NB4 (cell line): ENCODE results near the gene ZSWIM2.
"Not testable (repeated sequence)": the region's sequence is repeated elsewhere in the genome, so short reads cannot be mapped to it uniquely, and the experiment has no call there.

Source experiments
- DNase-seq: peaks from one replicate; pipeline ENCODE4 v3.0.0; 2010; ENCODE audit warnings: low read depth
- H3K4me3 ChIP-seq: one replicate; pipeline ENCODE4 v1.5.1; 2011; ENCODE audit warnings: mild to moderate bottlenecking, low read depth, low read length, moderate library complexity
- MYC ChIP-seq: IDR thresholded peaks from 2 replicates; pipeline ENCODE4 v1.6.1; 2011; ENCODE audit warnings: low read depth, low read length
- POLR2A ChIP-seq: IDR thresholded peaks from 2 replicates; pipeline ENCODE4 v1.6.1; 2011; ENCODE audit warnings: mild to moderate bottlenecking; ENCODE audit not compliant: insufficient read length; ENCODE audit errors: extremely low read depth
- TF ChIP-seq, protein P1 (sequence below): IDR thresholded peaks from one replicate; pipeline ENCODE4 v1.5.1; 2012; ENCODE audit warnings: low read depth, low read length
- TF ChIP-seq, protein P2 (sequence below): IDR thresholded peaks from 2 replicates; pipeline ENCODE4 v1.6.1; 2011; ENCODE audit warnings: low read depth, low read length

The ZSWIM2 gene, protein sequence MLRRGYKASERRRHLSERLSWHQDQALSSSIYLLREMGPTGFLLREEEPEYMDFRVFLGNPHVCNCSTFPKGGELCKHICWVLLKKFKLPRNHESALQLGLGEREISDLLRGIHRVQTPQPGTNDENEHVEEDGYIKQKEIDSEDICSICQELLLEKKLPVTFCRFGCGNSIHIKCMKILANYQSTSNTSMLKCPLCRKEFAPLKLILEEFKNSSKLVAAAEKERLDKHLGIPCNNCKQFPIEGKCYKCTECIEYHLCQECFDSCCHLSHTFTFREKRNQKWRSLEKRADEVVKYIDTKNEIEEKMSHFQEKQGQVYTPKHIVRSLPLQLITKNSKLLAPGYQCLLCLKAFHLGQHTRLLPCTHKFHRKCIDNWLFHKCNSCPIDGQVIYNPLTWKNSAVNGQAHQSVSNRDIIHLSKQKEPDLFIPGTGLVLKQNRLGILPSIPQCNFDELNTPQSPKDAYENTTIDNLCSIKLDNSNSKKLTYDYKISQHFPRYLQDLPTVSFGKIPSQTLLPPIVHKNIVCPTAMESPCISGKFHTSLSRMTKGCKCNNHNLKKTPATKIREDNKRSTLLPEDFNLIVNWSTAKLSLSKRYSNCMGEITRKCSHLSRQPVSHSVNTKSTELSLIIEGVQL

DNA sequence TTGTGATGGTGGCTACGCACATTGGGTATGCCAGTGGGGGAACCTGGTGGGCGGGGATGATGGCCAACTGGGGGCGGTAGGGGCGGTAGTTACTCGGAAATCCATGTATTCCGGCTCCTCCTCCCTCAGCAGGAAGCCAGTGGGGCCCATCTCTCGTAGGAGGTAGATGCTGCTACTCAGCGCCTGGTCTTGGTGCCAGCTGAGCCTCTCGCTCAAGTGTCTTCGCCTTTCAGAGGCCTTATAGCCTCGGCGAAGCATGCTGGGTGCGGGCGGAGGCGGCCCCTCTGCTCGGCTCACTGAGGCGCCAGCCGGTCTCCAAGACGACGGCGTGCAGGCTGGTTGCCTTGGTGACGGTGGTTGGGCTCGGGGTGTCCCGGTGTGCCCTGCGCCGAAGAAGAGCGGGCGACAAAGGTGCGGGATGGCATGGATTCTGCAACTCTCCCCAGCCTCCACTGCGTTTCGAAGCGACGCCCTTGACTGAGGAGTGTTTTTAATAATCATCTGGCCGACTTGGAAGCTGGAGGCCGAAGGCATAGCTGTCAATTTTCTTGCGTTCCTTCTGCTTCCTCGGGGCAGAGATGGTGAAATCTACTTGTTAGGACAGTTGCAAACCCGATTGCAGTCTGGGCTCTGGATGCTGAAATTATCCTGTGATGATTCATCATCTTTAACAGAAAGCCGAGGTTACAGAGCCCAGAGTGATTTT lies at the start of gene ZSWIM2:
ZSWIM2 (minus strand) TSS at position 298 of the 706 bp plus-strand sequence; CDS start at position 258, 40 bp downstream.
- TF ChIP-seq, protein P1, sequence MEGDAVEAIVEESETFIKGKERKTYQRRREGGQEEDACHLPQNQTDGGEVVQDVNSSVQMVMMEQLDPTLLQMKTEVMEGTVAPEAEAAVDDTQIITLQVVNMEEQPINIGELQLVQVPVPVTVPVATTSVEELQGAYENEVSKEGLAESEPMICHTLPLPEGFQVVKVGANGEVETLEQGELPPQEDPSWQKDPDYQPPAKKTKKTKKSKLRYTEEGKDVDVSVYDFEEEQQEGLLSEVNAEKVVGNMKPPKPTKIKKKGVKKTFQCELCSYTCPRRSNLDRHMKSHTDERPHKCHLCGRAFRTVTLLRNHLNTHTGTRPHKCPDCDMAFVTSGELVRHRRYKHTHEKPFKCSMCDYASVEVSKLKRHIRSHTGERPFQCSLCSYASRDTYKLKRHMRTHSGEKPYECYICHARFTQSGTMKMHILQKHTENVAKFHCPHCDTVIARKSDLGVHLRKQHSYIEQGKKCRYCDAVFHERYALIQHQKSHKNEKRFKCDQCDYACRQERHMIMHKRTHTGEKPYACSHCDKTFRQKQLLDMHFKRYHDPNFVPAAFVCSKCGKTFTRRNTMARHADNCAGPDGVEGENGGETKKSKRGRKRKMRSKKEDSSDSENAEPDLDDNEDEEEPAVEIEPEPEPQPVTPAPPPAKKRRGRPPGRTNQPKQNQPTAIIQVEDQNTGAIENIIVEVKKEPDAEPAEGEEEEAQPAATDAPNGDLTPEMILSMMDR = no peak
- TF ChIP-seq POLR2A (no peak), MYC (no peak)
- TF ChIP-seq, protein P2, sequence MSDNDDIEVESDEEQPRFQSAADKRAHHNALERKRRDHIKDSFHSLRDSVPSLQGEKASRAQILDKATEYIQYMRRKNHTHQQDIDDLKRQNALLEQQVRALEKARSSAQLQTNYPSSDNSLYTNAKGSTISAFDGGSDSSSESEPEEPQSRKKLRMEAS = no peak
- DNase-seq = no peak
- no peak within 1 kb of the TSS for H3K4me3 ChIP-seq

DNA sequence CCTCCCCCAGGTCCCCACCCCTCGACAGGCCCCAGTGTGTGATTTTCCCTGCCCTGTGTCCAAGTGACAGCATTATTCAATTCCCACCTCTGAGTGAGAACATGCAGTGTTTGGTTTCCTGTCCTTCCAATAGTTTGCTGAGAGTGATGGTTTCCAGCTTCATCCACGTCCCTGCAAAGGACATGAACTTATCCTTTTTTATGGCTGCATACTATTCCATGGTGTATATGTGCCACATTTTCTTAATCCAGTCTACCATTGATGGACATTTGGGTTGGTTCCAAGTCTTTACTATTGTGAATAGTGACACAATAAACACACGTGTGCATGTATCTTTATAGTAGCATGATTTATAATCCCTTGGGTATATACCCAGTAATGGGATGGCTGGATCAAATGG lies 47.2 kb upstream of the ZSWIM2 start:
- DNase-seq, H3K4me3 ChIP-seq: not testable (repeated sequence)

DNA sequence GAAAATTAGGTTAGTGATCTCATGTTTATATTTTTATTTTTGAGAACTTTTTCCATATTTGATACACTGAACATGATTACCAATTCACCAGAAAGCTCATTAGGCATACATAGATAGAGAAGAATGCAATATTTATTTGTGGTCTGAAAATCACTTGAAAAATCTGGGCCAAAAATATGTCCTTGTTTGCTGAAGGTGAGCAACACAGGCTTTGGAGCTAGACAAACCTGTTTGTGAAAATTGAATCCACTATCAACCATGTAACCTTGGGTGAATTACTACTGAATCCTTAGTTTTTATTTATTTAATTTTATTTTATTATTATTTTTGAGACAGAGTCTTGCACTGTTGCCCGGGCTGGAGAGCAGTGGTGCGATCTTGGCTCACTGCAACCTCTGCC lies 46.5 kb upstream of the ZSWIM2 start:
- DNase-seq = no peak
- TF ChIP-seq, protein P2 = no peak
- no peak for TF ChIP-seq MYC
- TF ChIP-seq, protein P1 = no peak
- no peak for TF ChIP-seq POLR2A
- no peak overlapping the region for H3K4me3 ChIP-seq

DNA sequence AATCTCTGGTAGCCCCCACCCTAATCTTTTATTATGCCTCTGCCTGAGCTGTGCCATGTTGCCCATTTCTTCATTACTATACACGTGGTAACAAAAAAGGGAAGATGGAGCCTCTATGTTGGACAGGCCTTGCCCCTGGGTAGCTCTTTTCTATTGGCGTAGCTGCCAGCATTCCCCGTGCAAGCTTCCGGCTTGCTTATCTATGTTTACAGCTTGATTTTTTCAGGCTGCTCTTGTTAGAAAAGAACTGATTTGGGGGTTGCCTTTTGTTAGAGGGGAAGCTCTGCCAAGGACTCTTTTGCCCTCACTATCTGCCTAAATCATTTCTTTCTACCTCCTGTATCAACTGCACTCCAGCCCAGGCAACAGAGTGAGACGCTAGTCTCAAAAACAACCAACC lies 45.5 kb upstream of the ZSWIM2 start:
- no peak overlapping the region for H3K4me3 ChIP-seq
- TF ChIP-seq MYC (no peak), POLR2A (no peak)
- TF ChIP-seq, protein P1 = no peak
- TF ChIP-seq, protein P2 = no peak
- no peak for DNase-seq

DNA sequence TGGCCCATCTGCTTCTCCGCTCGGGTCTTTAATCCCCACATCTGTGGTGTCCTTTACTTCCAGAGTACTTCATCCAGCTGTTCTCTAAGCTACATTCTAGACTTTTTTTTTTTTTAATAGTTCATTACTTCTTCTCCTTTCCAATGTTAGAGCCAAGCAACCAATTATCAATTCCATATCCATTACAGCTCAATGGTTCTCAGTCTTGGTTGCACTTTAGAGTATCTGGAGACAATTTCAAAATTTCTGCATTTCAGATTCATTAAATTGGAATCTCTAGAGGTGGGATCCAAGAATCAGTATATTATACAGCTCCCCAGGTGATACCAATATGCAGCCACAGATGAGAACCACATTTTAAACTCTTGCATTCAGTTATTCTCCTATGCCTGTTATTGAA lies 43.9 kb upstream of the ZSWIM2 start:
- TF ChIP-seq, protein P2 = no peak
- TF ChIP-seq POLR2A (no peak), MYC (no peak)
- TF ChIP-seq, protein P1 = no peak
- no peak overlapping the region for H3K4me3 ChIP-seq
- no peak for DNase-seq

DNA sequence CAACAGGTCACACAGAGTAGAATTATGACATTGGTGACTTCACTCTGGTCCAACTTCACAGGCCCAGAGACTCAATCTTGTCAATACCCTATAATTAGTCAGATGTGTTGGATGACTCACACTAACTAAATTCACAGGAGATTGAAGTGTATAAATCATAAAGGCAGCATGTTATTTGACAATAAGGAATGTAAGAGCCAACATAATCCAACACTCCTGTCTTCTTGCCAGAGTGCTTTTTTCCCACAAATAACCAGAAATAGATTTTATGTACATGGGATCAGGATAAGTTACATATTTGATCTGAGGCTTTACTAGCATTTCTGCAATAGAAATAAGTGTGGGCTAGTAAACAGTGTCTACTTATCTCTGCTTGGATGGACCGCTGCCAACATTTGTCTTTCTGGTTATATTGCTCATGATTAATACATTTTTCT lies 42.2 kb upstream of the ZSWIM2 start:
- H3K4me3 ChIP-seq = no peak overlapping the region
- no peak for DNase-seq
- no peak for TF ChIP-seq MYC
- TF ChIP-seq, protein P2 = no peak
- no peak for TF ChIP-seq POLR2A
